ENCODE measurements around the gene ETS2. TPM values are rescaled to one million over a fixed set of nuclear protein-coding genes. Genes with fewer than 3 reads are reported as not detected.

ETS2 gene
- total and polyA plus RNA-seq, 2 experiments from 2014 or later: 19.5 to 36.8 TPM

DNA sequence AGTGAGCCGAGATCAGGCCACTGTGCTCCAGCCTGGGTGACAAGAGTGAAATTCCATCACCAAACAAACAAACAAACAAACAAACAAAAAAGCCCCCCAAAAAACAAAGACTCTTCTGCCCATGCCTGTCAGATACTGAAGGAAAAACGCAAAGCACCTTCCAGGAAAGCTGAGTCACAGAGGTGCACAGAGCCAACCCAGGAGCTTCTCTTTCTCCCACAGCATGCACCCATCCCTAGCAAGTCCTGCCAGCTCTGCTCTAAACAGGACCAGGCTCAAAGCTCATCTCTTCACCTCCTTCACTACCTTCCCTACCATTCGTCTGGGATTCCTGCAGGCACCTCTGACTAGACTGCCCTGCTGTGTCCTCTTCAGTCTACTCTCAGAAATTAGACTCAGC lies 46.5 kb downstream of the ETS2 start (continued):
- TF ChIP-seq, protein P1, sequence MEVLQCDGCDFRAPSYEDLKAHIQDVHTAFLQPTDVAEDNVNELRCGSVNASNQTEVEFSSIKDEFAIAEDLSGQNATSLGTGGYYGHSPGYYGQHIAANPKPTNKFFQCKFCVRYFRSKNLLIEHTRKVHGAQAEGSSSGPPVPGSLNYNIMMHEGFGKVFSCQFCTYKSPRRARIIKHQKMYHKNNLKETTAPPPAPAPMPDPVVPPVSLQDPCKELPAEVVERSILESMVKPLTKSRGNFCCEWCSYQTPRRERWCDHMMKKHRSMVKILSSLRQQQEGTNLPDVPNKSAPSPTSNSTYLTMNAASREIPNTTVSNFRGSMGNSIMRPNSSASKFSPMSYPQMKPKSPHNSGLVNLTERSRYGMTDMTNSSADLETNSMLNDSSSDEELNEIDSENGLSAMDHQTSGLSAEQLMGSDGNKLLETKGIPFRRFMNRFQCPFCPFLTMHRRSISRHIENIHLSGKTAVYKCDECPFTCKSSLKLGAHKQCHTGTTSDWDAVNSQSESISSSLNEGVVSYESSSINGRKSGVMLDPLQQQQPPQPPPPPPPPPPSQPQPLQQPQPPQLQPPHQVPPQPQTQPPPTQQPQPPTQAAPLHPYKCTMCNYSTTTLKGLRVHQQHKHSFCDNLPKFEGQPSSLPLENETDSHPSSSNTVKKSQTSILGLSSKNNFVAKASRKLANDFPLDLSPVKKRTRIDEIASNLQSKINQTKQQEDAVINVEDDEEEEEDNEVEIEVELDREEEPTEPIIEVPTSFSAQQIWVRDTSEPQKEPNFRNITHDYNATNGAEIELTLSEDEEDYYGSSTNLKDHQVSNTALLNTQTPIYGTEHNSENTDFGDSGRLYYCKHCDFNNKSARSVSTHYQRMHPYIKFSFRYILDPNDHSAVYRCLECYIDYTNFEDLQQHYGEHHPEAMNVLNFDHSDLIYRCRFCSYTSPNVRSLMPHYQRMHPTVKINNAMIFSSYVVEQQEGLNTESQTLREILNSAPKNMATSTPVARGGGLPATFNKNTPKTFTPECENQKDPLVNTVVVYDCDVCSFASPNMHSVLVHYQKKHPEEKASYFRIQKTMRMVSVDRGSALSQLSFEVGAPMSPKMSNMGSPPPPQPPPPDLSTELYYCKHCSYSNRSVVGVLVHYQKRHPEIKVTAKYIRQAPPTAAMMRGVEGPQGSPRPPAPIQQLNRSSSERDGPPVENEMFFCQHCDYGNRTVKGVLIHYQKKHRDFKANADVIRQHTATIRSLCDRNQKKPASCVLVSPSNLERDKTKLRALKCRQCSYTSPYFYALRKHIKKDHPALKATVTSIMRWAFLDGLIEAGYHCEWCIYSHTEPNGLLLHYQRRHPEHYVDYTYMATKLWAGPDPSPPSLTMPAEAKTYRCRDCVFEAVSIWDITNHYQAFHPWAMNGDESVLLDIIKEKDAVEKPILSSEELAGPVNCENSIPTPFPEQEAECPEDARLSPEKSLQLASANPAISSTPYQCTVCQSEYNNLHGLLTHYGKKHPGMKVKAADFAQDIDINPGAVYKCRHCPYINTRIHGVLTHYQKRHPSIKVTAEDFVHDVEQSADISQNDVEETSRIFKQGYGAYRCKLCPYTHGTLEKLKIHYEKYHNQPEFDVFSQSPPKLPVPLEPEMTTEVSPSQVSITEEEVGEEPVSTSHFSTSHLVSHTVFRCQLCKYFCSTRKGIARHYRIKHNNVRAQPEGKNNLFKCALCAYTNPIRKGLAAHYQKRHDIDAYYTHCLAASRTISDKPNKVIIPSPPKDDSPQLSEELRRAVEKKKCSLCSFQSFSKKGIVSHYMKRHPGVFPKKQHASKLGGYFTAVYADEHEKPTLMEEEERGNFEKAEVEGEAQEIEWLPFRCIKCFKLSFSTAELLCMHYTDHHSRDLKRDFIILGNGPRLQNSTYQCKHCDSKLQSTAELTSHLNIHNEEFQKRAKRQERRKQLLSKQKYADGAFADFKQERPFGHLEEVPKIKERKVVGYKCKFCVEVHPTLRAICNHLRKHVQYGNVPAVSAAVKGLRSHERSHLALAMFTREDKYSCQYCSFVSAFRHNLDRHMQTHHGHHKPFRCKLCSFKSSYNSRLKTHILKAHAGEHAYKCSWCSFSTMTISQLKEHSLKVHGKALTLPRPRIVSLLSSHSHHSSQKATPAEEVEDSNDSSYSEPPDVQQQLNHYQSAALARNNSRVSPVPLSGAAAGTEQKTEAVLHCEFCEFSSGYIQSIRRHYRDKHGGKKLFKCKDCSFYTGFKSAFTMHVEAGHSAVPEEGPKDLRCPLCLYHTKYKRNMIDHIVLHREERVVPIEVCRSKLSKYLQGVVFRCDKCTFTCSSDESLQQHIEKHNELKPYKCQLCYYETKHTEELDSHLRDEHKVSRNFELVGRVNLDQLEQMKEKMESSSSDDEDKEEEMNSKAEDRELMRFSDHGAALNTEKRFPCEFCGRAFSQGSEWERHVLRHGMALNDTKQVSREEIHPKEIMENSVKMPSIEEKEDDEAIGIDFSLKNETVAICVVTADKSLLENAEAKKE (CRISPR knock-in tag; IDR thresholded peaks at IDR 0.05): no peak

DNA sequence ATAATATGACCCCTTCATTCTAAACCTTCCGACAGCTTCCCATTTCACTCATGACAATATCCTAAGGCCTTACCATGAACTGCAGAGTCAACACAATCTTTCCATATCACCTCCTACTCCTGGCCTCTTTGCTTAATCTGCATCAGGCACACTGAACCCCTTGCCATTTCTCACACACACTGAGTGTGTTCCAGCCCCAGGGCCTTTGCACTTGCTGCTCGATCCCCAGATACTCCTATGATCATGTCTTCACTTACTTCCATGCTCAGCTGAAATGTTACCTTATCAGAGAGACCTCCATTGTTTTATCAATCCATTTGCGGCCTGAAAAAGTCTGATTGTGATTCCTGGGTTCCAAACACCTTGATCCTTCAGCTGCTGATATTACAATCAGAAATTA lies 47.0 kb downstream of the ETS2 start:
- no peak overlapping the region for H3K4me3 Mint-ChIP-seq
- TF ChIP-seq JUNB (IDR thresholded peaks at IDR 0.05; ENCODE audit: unreplicated experiment) (no peak), STAT1 (IDR thresholded peaks at IDR 0.05; ENCODE audit: unreplicated experiment) (no peak), POLR2AphosphoS5 (IDR thresholded peaks at IDR 0.05; ENCODE audit: low read depth) (no peak), CREB1 (CRISPR knock-in tag; IDR thresholded peaks at IDR 0.05; ENCODE audit: low read depth) (no peak), EZH2phosphoT487 (IDR thresholded peaks at IDR 0.05; ENCODE audit: unreplicated experiment) (no peak)
- TF ChIP-seq, protein P2, sequence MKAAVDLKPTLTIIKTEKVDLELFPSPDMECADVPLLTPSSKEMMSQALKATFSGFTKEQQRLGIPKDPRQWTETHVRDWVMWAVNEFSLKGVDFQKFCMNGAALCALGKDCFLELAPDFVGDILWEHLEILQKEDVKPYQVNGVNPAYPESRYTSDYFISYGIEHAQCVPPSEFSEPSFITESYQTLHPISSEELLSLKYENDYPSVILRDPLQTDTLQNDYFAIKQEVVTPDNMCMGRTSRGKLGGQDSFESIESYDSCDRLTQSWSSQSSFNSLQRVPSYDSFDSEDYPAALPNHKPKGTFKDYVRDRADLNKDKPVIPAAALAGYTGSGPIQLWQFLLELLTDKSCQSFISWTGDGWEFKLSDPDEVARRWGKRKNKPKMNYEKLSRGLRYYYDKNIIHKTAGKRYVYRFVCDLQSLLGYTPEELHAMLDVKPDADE (IDR thresholded peaks at IDR 0.05): no peak
- DNase-seq (ENCODE audit: low spot score) (no peak), ATAC-seq (no peak)
- no peaks in the 10 kb centered on the region for H3K36me3 ChIP-seq (ENCODE audit: insufficient read depth)
- no peak overlapping the region for H3K27ac ChIP-seq (ENCODE audit: low read depth)
- no peaks in the 10 kb centered on the region for H3K4me1 ChIP-seq (ENCODE audit: insufficient read depth)
- H3K4me2 ChIP-seq: no peak overlapping the region
- H3F3A ChIP-seq (replicated peaks; ENCODE audit: low read depth): no peaks in the 10 kb centered on the region
- H3K4me1 Mint-ChIP-seq: no peaks in the 10 kb centered on the region
- no peaks in the 10 kb centered on the region for H3K36me3 Mint-ChIP-seq (ENCODE audit: low read depth)
- H3K9me2 ChIP-seq (ENCODE audit: insufficient read depth): 0 out of 2 replicates have a peak, but pooled peaks cover 4% of the 10 kb centered on the region
- no peaks in the 10 kb centered on the region for H4K20me1 ChIP-seq (replicated peaks; ENCODE audit: insufficient read depth)
- no peak overlapping the region for H2AFZ ChIP-seq
- no peaks in the 10 kb centered on the region; the same call in 2 of the 3 replicates for H3K9me3 Mint-ChIP-seq
- no peaks in the 10 kb centered on the region for H3K27me3 ChIP-seq (ENCODE audit: insufficient read depth)
- no peak overlapping the region for H3K27ac Mint-ChIP-seq
- H3K27me3 Mint-ChIP-seq (ENCODE audit: insufficient read depth, low read depth, poor library complexity): no peaks in the 10 kb centered on the region
- H3K79me2 ChIP-seq (replicated peaks; ENCODE audit: insufficient read depth): no peaks in the 10 kb centered on the region
- H3K4me3 ChIP-seq: no peak overlapping the region

Data from GM23338 (cell line).